SHP77 (cell line): ENCODE data around the gene TEKT1.

Experiments
- DNase-seq, 2 experiments: peaks; one replicate each; lab custom pipeline; 2025; lab: John Stamatoyannopoulos, UW

The TEKT1 gene

DNA sequence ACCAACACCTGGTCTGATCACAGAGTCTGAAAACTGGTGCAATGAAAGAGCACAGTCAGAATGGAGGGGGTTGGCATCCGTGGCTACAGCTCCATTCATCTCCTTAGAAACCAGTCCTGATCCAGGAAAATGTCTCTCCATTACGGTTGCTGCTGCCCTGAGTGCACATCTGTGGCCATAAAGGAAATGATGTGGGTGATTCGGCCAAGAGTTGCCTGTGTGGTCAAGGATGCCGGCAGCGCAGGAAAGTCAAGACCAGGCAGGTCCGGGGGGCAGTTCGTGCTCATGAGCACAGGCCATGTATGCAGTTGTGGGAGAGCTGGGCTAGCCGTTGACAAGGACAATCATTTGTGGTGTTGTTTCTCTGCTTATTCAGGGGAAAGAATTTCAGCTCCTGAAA is 69.8 kb downstream of the TEKT1 start:
- DNase-seq: no peak

DNA sequence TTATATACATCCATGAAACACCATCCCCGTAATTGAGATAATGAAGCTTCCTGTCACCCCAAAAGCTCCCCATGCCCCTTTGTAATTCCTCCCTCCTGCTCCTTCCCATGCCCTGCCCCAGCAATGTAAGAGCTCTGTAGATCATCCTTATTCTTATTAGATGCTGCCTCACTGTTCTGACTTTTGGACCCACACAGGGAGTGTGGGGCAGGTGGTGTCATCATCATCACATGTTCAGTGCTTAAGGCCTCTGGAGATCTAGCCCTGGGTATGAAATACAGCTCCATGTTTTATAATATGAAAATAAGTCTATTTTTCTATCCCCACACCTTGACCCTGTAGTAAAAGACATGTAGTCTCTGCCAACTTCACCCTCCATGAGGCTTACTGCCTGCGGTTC is 73.8 kb downstream of the TEKT1 start:
- no peak for DNase-seq

DNA sequence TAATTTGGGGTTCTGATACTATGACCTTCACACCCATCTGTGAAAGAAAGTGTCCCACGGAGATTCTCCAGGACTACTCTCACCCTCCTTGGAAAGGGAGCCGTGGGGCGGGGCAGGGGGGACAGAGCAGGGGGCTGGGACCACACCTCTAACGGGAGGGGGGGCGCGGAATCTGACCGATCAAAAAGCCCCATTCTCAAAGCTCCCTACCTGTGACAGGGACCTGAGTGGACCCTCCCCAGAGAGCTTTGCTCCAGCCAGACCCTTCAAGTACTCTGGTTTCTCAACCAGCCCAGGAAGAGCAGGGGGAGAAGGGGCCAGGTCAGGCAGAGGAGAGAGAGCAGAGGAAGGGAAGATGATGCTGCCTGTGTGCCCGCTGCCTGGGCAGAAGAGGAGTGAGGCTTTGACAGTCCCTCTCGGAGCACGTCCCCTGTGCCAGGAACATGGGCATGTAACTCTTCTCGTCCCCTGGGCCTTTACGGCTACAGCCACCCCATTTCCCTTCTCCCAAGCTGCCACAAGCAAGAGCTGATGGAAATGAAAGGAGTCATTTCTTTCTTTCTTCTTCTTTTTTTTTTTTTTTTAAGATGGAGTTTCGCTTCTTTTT is 75.0 kb downstream of the TEKT1 start:
- DNase-seq: no peak

DNA sequence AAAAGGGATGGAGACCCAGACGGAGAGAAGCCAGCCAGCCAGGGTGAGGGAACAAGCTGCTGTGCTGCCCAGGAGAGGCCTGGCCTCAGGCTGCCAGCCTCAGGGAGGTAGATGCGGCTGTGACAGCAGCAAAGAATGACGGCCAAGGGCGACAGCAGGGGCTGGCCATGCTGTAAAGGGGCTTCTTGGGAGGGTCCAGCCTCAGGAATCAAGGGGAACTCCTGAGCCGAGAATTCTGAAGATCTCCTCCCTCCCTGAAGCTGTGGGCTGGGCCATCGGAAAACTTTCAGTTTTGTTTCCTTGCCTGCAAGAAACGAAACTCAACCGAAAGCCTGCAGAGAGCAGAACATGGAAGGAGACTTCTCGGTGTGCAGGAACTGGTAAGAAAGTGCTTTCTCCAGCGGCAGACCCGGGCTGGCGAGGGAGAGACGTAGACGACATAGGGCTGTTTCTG is 75.8 kb downstream of the TEKT1 start, which contains the start of gene XAF1:
Gene XAF1 (plus strand): TSS at position 316 of the 454 bp plus-strand sequence. CDS start 33 bp downstream, at position 349.
- no peak for DNase-seq

DNA sequence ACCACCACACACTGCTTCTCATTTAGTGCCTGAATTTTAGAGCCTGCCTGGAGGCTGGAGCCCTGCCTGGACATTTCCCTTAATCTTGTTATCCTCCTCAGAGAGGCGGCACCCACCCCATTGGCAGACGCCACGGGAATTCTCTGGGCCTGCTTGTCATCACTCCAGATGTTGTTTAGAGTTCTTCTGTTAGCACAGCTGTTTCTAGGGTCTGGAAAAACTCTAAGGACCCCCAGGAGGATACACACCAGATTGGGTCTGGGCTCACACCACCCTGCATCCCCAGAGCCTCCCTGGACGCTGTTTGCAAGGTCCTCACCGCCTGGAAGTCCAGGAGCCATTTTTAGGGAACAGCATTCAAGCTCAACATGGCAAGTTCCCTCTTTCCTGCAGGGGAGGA is 76.2 kb downstream of the TEKT1 start:
- DNase-seq: no peak

DNA sequence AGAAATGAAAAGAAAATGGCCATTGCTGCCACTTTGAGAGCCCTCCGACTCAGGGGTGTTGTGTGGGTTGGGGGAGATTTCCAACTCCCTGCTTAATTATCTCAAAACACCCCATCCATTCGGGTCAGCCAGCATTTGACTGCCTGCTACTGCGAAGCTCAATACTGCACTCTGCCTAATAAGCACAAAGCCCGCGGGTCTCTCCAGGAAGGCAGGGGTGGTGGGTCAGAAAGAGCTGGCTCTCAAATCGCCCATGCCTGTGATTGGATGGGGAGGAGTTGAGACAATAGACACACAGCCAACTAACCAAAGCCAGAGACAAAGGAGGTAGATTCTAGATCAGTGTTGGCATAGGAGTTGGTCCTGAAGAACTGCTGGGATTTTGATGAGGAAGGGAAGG is 78.0 kb downstream of the TEKT1 start:
- no peak for DNase-seq

DNA sequence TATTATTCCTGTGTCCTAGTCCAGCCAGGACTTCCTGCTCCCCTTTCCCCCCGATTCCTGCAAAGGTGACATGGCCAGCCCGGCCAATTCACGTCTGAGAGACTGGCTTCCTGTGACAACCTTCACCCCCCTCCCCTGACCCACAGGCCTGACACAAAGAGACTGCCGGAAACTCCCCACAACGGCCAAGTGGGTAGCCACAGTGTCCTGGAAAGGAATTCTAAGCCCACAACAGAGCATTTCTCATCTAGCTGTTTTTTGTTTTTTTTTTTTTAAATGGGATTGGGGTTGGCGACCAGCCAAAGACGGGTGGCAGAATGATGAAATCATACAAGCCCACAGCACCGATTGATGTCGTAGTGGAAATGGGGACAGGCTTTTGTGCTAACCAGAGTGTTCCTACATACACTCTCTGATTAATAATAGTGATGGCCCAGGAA is 78.5 kb downstream of the TEKT1 start:
- peak; percentile 8 to 40 for DNase-seq

DNA sequence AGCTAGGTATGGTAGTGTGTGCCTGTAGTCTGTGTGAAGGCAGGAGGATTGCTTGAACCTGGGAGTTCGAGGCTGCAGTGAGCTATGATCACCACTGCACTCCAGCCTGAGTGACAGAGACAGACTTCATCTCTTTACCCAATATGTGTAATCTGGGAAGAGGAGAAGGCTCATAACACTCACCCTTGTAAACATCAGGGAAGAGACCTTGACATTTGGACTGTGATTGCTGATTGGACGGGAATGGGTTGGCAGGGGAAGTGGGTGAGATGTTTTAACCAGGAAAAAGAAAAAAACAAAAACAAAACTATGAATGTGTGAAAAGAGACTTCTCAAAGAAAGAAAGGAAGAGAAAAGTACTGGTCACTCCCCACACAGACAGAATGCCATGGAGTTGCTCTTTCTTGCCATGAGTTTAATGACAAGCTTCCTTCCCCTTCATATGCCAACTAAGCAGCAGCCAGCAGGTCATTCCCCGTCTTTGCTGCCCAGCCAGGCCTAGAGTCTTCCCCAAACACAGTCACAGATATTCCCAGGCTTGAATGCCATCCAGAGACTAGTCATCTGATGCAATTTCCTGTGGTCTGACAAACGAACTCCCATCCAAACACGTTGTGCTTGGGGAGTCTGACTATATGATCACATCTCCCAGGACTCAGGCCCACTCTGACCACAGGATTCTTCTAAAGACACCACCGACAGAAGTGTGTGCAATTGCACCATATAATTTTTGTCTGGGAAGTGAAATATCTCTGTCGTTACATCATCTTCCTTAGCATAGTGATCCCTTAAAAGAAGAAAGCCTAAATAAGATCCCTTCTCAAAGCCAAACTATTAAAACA is 79.2 kb downstream of the TEKT1 start:
- no peak for DNase-seq

DNA sequence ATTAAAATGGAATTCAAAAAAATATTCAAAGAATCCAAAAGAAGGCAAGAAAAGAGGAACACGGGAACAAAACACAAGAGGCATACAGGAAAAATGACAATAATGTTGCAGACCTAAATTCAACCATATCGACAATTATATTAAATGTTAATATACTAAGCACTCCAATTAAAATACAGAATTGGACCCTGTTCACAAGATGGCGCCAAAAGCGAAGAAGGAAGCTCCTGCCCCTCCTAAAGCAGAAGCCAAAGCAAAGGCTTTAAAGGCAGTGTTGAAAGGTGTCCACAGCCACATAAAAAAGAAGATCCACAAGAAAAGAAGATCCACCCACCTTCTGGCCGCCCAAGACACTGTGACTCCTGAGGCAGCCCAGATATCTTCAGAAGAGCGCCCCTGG is 82.0 kb downstream of the TEKT1 start:
- no peak for DNase-seq

DNA sequence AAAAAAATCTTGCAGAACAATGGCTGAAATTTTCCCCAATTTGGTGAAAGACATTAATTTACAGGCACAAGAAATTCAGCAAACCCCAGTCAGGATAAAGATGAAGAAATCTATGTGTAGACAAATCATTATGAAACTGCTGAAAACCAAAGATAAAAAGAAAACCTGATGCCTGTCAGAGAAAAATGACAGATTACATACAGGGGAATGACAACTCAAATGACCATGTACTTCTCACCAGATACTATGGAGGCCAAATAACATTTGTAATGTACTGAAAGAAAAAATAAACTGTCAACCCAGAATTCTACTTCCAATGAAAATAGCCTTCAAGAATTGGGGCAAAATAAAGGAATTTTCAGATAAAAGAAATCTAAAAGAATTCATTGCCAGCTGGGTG is 82.9 kb downstream of the TEKT1 start:
- DNase-seq: no peak
